Uterus (tissue), 4 donors: ENCODE results near the gene S100A6. TPM values are rescaled to one million over a fixed set of nuclear protein-coding genes. Genes with fewer than 3 reads are reported as not detected.

Source experiments
- DNase-seq, 2 donors: peaks; one replicate each; pipeline ENCODE4 v3.0.0-alpha.2; 2019 to 2020
- H3K27ac ChIP-seq, 2 donors: fragments of 200-600 bp; sonication (generic); 1 replicate in 1 of 2; 2 replicates in 1 of 2; pipeline ENCODE4 v1.5.1; 2016 to 2018
- H3K27me3 ChIP-seq, 2 donors: fragments of 200-600 bp; sonication (generic); one replicate each; pipeline ENCODE4 v1.5.1; 2018 to 2019; ENCODE audit warnings: control low read depth in 1 of 2
- H3K36me3 ChIP-seq, 2 donors: fragments of 200-600 bp; sonication (generic); one replicate each; pipeline ENCODE4 v1.5.1; 2019; ENCODE audit warnings: control low read depth in 1 of 2
- H3K4me1 ChIP-seq, 2 donors: fragments of 200-600 bp; sonication (generic); one replicate each; pipeline ENCODE4 v1.5.1; 2018 to 2019; ENCODE audit warnings: control low read depth in 1 of 2
- H3K4me3 ChIP-seq, 2 donors: fragments of 200-600 bp; sonication (generic); 1 replicate in 1 of 2; 2 replicates in 1 of 2; pipeline ENCODE4 v1.5.1; 2018 to 2019; ENCODE audit warnings: mild to moderate bottlenecking in 1 of 2
- H3K9me3 ChIP-seq, 2 donors: fragments of 200-600 bp; sonication (generic); one replicate each; pipeline ENCODE4 v1.5.1; 2019; ENCODE audit warnings: control low read depth in 1 of 2
- CTCF ChIP-seq, 4 experiments: fragments of 200-600 bp in 2 of 4; fragments of 450-650 bp in 2 of 4; sonication (generic) in 2 of 4; IDR thresholded peaks; one replicate each; pipeline ENCODE4 v1.5.1; 2016 to 2019; ENCODE audit warnings: antibody characterized with exemption in 4 of 4, mild to moderate bottlenecking in 2 of 4, moderate library complexity in 1 of 4
- POLR2A ChIP-seq, 2 donors: fragments of 450-650 bp; IDR thresholded peaks; one replicate each; pipeline ENCODE4 v1.6.1; 2016; ENCODE audit warnings: antibody characterized with exemption in 2 of 2, mild to moderate bottlenecking in 1 of 2, moderate library complexity in 1 of 2
- intact Hi-C: fragments of 100-400 bp; cut with DNase I; formaldehyde crosslinking; loops from one replicate; pipeline ENCODE4 v1.15.1; 2023; ENCODE audit warnings: low total_unique reads
- total RNA-seq, 4 donors: library from RNA; depleted of rRNA in 3 of 4; stranded (reverse); fragments of >200 nt in 3 of 4; gene quantifications; one replicate each; pipeline versions ENCODE4 v1.1.0 to v1.2.4, GENCODE V29; 2014 to 2023
- donor health status: DM: yes; HTN: yes; CAD: no.

S100A6 gene
- total RNA-seq, 4 donors from 2014 or later, result 55.5 to 729 (median 448) TPM

GRCh38 chr1:153544453-153545066 is 8.8 kb upstream of the S100A6 start:
- Histone ChIP-seq H3K27ac (peak overlapping the region; percentile 86 to 94), H3K9me3 (no peaks in the 10 kb centered on the region), H3K36me3 (no peaks in the 10 kb centered on the region), H3K4me3 (peak overlapping the region; percentile 12 to 38), H3K4me1 (peaks cover 14 to 26% of the 10 kb centered on the region in 2 donors), H3K27me3 (no peaks in the 10 kb centered on the region)
- peak in 1 of 4 experiments; percentile 4 for TF ChIP-seq CTCF (IDR thresholded peaks at IDR 0.05)
- no peak for TF ChIP-seq POLR2A (IDR thresholded peaks at IDR 0.05)
- no peak for DNase-seq
- intact Hi-C loops, result no loop called here

- H3K4me1 ChIP-seq, result peaks cover 14 to 18% of the 10 kb centered on the region in 2 donors
- TF ChIP-seq POLR2A (IDR thresholded peaks at IDR 0.05) (no peak), CTCF (IDR thresholded peaks at IDR 0.05) (no peak)
- no peaks in the 10 kb centered on the region for H3K9me3 ChIP-seq
- intact Hi-C loops, result no loop called here
- no peak for DNase-seq
- no peaks in the 10 kb centered on the region for H3K27me3 ChIP-seq
- no peak overlapping the region for H3K4me3 ChIP-seq
- no peaks in the 10 kb centered on the region for H3K36me3 ChIP-seq
- H3K27ac ChIP-seq, result peak overlapping the region; percentile 86 to 94
These were observed 7.9 kb upstream of the S100A6 start for GRCh38 chr1:153543736-153544135.

- no peak overlapping the region for H3K4me3 ChIP-seq
- intact Hi-C loops, result no loop called here
- H3K27me3 ChIP-seq, result no peaks in the 10 kb centered on the region
- peaks cover 13 to 14% of the 10 kb centered on the region in 2 donors for H3K4me1 ChIP-seq
- TF ChIP-seq POLR2A (IDR thresholded peaks at IDR 0.05), result no peak
- no peak for TF ChIP-seq CTCF (IDR thresholded peaks at IDR 0.05)
- no peaks in the 10 kb centered on the region for H3K36me3 ChIP-seq
- DNase-seq, result no peak
- H3K27ac ChIP-seq, result peak overlapping the region; percentile 86 to 94
- no peaks in the 10 kb centered on the region for H3K9me3 ChIP-seq
These were observed 7.3 kb upstream of the S100A6 start for GRCh38 chr1:153542956-153543711.

- no peak overlapping the region for H3K4me3 ChIP-seq
- no peaks in the 10 kb centered on the region for H3K36me3 ChIP-seq
- DNase-seq, result no peak
- H3K27ac ChIP-seq, result peak overlapping the region in 1 of 2 donors; percentile 21
- no peaks in the 10 kb centered on the region for H3K27me3 ChIP-seq
- intact Hi-C loops, result no loop called here
- H3K4me1 ChIP-seq, result peaks cover 12 to 14% of the 10 kb centered on the region in 2 donors
- H3K9me3 ChIP-seq, result no peaks in the 10 kb centered on the region
- TF ChIP-seq CTCF (IDR thresholded peaks at IDR 0.05) (no peak), POLR2A (IDR thresholded peaks at IDR 0.05) (no peak)
These were observed 6.1 kb upstream of the S100A6 start for GRCh38 chr1:153541641-153542590.
